NB4 (cell line): Measurements from ENCODE around the gene TMOD1.
A peak's percentile ranks its signal among the peaks of the same experiment; 100 is the strongest.

ENCODE experiments used
- CTCF ChIP-seq: IDR thresholded peaks from one replicate; pipeline ENCODE4 v1.5.1; 2012; ENCODE audit warnings: low read depth, low read length
- MAX ChIP-seq: IDR thresholded peaks from 2 replicates; pipeline ENCODE4 v1.6.1; 2011; ENCODE audit warnings: low read depth, low read length

- peak; percentile 68 for TF ChIP-seq CTCF
- no peak for TF ChIP-seq MAX
Observed at GRCh38 chr9:97615439-97616072, 114.1 kb downstream of the TMOD1 start.
